Right lobe of liver (tissue), 4 donors: ENCODE measurements around the gene KIF4A.

Experiments used
- POLR2A ChIP-seq: fragments of 450-650 bp; IDR thresholded peaks from one replicate; pipeline ENCODE4 v1.6.1; 2017; ENCODE audit warnings: antibody characterized with exemption, mild to moderate bottlenecking
- TF ChIP-seq, protein P1 (sequence below), 4 donors: fragments of 200-600 bp in 3 of 4; fragments of 450-650 bp in 1 of 4; IDR thresholded peaks; one replicate each; pipeline versions ENCODE4 v1.5.1 to v1.8.0; 2016 to 2022; ENCODE audit warnings: antibody characterized with exemption in 4 of 4, mild to moderate bottlenecking in 2 of 4
- donor health status: DM: no; HTN: no; CAD: no.
- donor health status: DM: no; HTN: no; CAD: no.
- donor health status: DM: no; HTN: yes; CAD: no.

- no peak for TF ChIP-seq POLR2A
- TF ChIP-seq, protein P1, sequence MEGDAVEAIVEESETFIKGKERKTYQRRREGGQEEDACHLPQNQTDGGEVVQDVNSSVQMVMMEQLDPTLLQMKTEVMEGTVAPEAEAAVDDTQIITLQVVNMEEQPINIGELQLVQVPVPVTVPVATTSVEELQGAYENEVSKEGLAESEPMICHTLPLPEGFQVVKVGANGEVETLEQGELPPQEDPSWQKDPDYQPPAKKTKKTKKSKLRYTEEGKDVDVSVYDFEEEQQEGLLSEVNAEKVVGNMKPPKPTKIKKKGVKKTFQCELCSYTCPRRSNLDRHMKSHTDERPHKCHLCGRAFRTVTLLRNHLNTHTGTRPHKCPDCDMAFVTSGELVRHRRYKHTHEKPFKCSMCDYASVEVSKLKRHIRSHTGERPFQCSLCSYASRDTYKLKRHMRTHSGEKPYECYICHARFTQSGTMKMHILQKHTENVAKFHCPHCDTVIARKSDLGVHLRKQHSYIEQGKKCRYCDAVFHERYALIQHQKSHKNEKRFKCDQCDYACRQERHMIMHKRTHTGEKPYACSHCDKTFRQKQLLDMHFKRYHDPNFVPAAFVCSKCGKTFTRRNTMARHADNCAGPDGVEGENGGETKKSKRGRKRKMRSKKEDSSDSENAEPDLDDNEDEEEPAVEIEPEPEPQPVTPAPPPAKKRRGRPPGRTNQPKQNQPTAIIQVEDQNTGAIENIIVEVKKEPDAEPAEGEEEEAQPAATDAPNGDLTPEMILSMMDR (IDR thresholded peaks at IDR 0.05), result no peak
These were observed 147.1 kb downstream of the KIF4A start for GRCh38 chrX:70437011-70437410.
